Neural progenitor cell (in vitro differentiated cells): Measurements from ENCODE around the gene NRP1.

ENCODE experiments used
- CTCF ChIP-seq: fragments of 200-600 bp; sonication (generic); IDR thresholded peaks from 2 replicates; pipeline ENCODE4 v1.5.1; 2017; ENCODE audit warnings: antibody characterized with exemption, mild to moderate bottlenecking
- EZH2phosphoT487 ChIP-seq: fragments of 200-600 bp; sonication (generic); IDR thresholded peaks from 2 replicates; pipeline ENCODE4 v1.6.1; 2017; ENCODE audit warnings: antibody characterized with exemption

- TF ChIP-seq CTCF (no peak), EZH2phosphoT487 (no peak)
These were observed 120.3 kb downstream of the NRP1 start for GRCh38 chr10:33214174-33214573.
